Ovary (tissue), 9 donors: Measurements from ENCODE around the gene PAX6. TPM values are rescaled to one million over a fixed set of nuclear protein-coding genes. Genes with fewer than 3 reads are reported as not detected.

ENCODE experiments used
- DNase-seq, 5 donors: peaks; one replicate each; pipeline ENCODE4 v3.0.0-alpha.2; 2019 to 2020
- H3K27ac ChIP-seq, 2 donors: fragments of 200-600 bp; one replicate each; pipeline versions ENCODE4 v1.5.1 to v1.8.0; 2019 to 2022
- H3K27me3 ChIP-seq: fragments of 200-600 bp; one replicate; pipeline ENCODE4 v1.8.0; 2022
- H3K36me3 ChIP-seq: fragments of 200-600 bp; sonication (generic); one replicate; pipeline ENCODE4 v1.5.1; 2019
- H3K4me1 ChIP-seq: one replicate; pipeline ENCODE4 v1.8.1; 2013; ENCODE audit warnings: mild to moderate bottlenecking, moderate library complexity; ENCODE audit not compliant: insufficient read depth
- H3K4me3 ChIP-seq: fragments of 200-600 bp; sonication (generic); one replicate; pipeline ENCODE4 v1.5.1; 2017
- H3K9me3 ChIP-seq, 2 donors: fragments of 200-600 bp in 1 of 2; sonication (generic) in 1 of 2; one replicate each; pipeline versions ENCODE4 v1.5.1 to v1.8.1; 2013 to 2019; ENCODE audit warnings: mild to moderate bottlenecking in 1 of 2, moderate library complexity in 1 of 2
- EP300 ChIP-seq: sonication (generic); formaldehyde crosslinking; IDR thresholded peaks from one replicate; pipeline ENCODE4 v1.6.1; 2017; ENCODE audit warnings: antibody characterized with exemption
- POLR2A ChIP-seq: fragments of 450-650 bp; IDR thresholded peaks from one replicate; pipeline ENCODE4 v1.6.1; 2017; ENCODE audit warnings: antibody characterized with exemption, mild to moderate bottlenecking, moderate library complexity
- WGBS, 3 donors: extraction: QIAGEN DNeasy Blood & Tissue Kit in 1 of 3; methylation state at CpG; one replicate each; pipeline versions ENCODE4 v1.1.5 to v1.1.7; 2013 to 2017; 5-methylcytosine and 5-hydroxymethylcytosine counted together
- intact Hi-C, 4 donors: fragments of 100-400 bp; cut with DNase I; formaldehyde crosslinking; loops; one replicate each; pipeline versions ENCODE4 v1.11.0 to v1.15.1; 2022 to 2023
- polyA plus RNA-seq, 2 donors: library from polyadenylated mRNA; stranded (reverse); fragments of 200-250 nt in 1 of 2; fragments of 350-450 nt in 1 of 2; fragmentation: Illumina TruSeq in 1 of 2; extraction: RNeasy Lipid Tissue Mini Kit (QIAGEN cat#74804) in 1 of 2; gene quantifications; one replicate each; pipeline ENCODE4 v1.2.3, GENCODE V29; 2013 to 2014
- total RNA-seq, 7 donors: library from RNA; depleted of rRNA in 2 of 7; stranded (reverse); fragments of >200 nt in 2 of 7; fragmentation: NEBNext Ultra II Directional in 3 of 7; extraction: Animal tissue kit (Norgen Biotek cat#: 25700) in 3 of 7; gene quantifications; one replicate each; pipeline versions ENCODE4 v1.1.0 to v1.2.4, GENCODE V29; 2016 to 2023
- TF ChIP-seq, protein P1 (sequence below), 3 donors: fragments of 450-650 bp in 2 of 3; fragments of 200-600 bp in 1 of 3; IDR thresholded peaks; one replicate each; pipeline versions ENCODE4 v1.5.1 to v1.8.0; 2016 to 2022; ENCODE audit warnings: antibody characterized with exemption in 3 of 3, mild to moderate bottlenecking in 1 of 3
- donor health status: DM: no; HTN: no; CAD: no; lungs with moderate emphysema.
- donor health status: DM: no; HTN: no; CAD: no.
- donor health status: Bipolar disorder and iron deficiency.
- donor health status: DM: yes; HTN: yes; CAD: no.
- donor health status: DM: no; HTN: no; CAD: no.
- donor health status: DM: yes; HTN: yes; CAD: no.

Gene PAX6
- total and polyA plus RNA-seq, 9 donors: not detected

- WGBS, 3 donors: 95 to 98% (median 95%) methylated on average over 10 of the region's 10 CpGs
- H3K27me3 ChIP-seq: no peaks in the 10 kb centered on the region
- DNase-seq: no peak
- H3K4me3 ChIP-seq: no peak overlapping the region
- intact Hi-C loops: no loop called here
- H3K9me3 ChIP-seq: no peaks in the 10 kb centered on the region
- H3K27ac ChIP-seq: no peak overlapping the region
- H3K36me3 ChIP-seq: no peaks in the 10 kb centered on the region
- no peaks in the 10 kb centered on the region for H3K4me1 ChIP-seq
- no peak for TF ChIP-seq POLR2A
- TF ChIP-seq, protein P1, sequence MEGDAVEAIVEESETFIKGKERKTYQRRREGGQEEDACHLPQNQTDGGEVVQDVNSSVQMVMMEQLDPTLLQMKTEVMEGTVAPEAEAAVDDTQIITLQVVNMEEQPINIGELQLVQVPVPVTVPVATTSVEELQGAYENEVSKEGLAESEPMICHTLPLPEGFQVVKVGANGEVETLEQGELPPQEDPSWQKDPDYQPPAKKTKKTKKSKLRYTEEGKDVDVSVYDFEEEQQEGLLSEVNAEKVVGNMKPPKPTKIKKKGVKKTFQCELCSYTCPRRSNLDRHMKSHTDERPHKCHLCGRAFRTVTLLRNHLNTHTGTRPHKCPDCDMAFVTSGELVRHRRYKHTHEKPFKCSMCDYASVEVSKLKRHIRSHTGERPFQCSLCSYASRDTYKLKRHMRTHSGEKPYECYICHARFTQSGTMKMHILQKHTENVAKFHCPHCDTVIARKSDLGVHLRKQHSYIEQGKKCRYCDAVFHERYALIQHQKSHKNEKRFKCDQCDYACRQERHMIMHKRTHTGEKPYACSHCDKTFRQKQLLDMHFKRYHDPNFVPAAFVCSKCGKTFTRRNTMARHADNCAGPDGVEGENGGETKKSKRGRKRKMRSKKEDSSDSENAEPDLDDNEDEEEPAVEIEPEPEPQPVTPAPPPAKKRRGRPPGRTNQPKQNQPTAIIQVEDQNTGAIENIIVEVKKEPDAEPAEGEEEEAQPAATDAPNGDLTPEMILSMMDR (IDR thresholded peaks at IDR 0.05): no peak
- no peak for TF ChIP-seq EP300
Observed at GRCh38 chr11:31793264-31793663, 17.9 kb downstream of the PAX6 start.

DNA sequence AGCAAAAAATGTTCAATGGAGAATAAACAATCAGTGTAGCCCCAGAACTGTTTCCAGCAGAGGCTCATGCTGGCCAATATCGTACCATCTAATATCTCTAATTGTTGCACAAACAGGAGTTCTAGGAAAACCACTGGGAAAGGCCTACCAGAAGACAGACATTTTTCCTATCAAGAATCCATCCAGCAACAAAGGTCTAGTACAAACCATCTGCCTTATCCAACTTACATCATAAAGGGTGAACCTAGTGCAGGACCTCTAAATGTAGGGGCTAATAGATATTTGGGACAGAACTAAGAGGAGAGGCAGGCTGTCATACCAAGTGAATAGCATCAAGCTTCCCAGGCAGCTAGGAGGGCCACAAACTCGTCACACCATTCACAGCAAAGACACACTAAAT, 18.7 kb downstream of the PAX6 start:
- Histone ChIP-seq H3K27ac (no peak overlapping the region), H3K4me1 (no peaks in the 10 kb centered on the region), H3K27me3 (no peaks in the 10 kb centered on the region), H3K4me3 (no peak overlapping the region), H3K9me3 (no peaks in the 10 kb centered on the region), H3K36me3 (no peaks in the 10 kb centered on the region)
- DNase-seq: no peak
- no peak for TF ChIP-seq EP300
- TF ChIP-seq POLR2A: no peak
- TF ChIP-seq, protein P1 (IDR thresholded peaks at IDR 0.05): no peak
- 73 to 78% (median 78%) methylated on average over 2 of the region's 2 CpGs for WGBS, 3 donors
- intact Hi-C loops: no loop called here

DNA sequence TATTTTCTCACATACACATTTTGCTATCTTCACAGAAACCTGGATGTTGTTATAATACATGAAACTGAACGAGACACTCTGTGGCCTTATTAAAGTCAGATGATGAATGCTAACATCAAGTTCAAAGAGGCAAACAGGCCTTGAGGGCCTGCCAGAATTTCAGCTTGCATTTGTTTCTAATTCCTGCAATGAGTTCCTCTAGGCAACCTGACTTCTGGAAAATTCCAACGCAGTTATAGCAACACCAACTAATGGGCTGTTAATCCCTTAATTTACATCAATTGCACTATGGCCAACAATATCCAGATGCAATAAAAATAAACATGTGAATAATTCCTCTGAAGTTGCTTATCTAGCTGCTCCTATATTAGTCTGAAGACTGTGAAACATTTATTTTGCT, 19.1 kb downstream of the PAX6 start:
- Histone ChIP-seq H3K36me3 (no peaks in the 10 kb centered on the region), H3K27ac (no peak overlapping the region), H3K9me3 (no peaks in the 10 kb centered on the region), H3K27me3 (no peaks in the 10 kb centered on the region), H3K4me3 (no peak overlapping the region), H3K4me1 (no peaks in the 10 kb centered on the region)
- intact Hi-C loops: no loop called here
- WGBS, 3 donors: 24 to 47% (median 27%) methylated on average over 2 of the region's 2 CpGs
- TF ChIP-seq, protein P1 (IDR thresholded peaks at IDR 0.05): no peak
- no peak for TF ChIP-seq POLR2A
- TF ChIP-seq EP300: no peak
- no peak for DNase-seq

DNA sequence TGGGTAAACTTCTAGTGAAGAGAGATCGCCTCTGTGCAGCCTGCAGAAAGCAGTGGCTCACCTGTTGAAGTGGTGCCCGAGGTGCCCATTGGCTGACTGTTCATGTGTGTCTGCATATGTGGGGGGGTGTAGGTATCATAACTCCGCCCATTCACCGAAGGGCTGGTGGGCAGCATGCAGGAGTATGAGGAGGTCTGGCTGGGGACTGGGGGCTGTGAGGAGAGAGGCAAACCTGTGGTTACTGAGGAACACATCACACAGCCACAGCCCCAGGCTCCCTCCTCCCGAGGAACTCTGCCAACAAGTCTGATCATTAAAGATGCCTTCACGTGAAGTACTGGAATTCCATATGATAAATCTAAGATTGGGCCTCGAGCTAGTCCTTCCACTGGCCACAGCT, 20.5 kb downstream of the PAX6 start:
- WGBS, 3 donors: 73 to 84% (median 73%) methylated on average over 7 of the region's 7 CpGs
- Histone ChIP-seq H3K27ac (no peak overlapping the region), H3K4me3 (no peak overlapping the region), H3K27me3 (no peaks in the 10 kb centered on the region), H3K4me1 (no peaks in the 10 kb centered on the region), H3K36me3 (no peaks in the 10 kb centered on the region), H3K9me3 (no peaks in the 10 kb centered on the region)
- intact Hi-C loops: no loop called here
- no peak for DNase-seq
- TF ChIP-seq, protein P1 (IDR thresholded peaks at IDR 0.05): no peak
- TF ChIP-seq POLR2A (no peak), EP300 (no peak)

- no peak overlapping the region for H3K4me3 ChIP-seq
- H3K27me3 ChIP-seq: no peaks in the 10 kb centered on the region
- H3K27ac ChIP-seq: no peak overlapping the region
- H3K4me1 ChIP-seq: no peaks in the 10 kb centered on the region
- H3K36me3 ChIP-seq: no peaks in the 10 kb centered on the region
- 82 to 92% (median 89%) methylated on average over 3 of the region's 3 CpGs for WGBS, 3 donors
- intact Hi-C loops: no loop called here
- DNase-seq: no peak
- H3K9me3 ChIP-seq: no peaks in the 10 kb centered on the region
- no peak for TF ChIP-seq POLR2A
- TF ChIP-seq, protein P1 (IDR thresholded peaks at IDR 0.05): no peak
- no peak for TF ChIP-seq EP300
Observed at GRCh38 chr11:31788085-31788484, 23.0 kb downstream of the PAX6 start.
